ENCODE results near the gene KCNG2. TPM values are rescaled to one million over a fixed set of nuclear protein-coding genes. Genes with fewer than 3 reads are reported as not detected.

KCNG2 gene
- total RNA-seq, 2 experiments from 2014 or later = not detected

DNA sequence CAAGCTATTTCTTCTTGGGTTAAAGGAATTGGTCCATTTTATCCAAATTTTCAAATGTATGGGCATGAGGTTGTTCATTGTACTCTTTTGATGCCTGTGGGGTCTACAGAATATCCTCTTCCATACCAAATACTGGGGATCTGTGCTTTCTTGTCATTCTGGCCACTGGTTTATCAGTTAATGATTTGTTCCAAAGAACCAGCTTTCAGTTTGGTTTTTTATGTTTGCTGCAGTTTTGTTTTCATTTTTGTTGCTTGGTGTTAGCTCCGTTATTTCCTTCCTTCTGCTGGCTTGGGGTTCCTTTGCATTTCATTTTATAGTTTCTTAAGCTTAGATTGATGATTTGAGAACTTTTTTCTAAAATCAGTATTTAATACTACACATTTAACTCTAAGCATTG is 108.3 kb downstream of the KCNG2 start:
- Mint-ChIP-seq H3K27ac (no peak overlapping the region), H3K36me3 (ENCODE audit: low read depth) (peaks cover 32% of the 10 kb centered on the region), H3K4me3 (no peak overlapping the region), H3K27me3 (no peaks in the 10 kb centered on the region), H3K4me1 (ENCODE audit: low read depth) (no peaks in the 10 kb centered on the region), H3K9me3 (no peaks in the 10 kb centered on the region)
- DNase-seq = no peak
- ChIA-PET CTCF (no interaction called here), POLR2A (no interaction called here)
- Histone ChIP-seq H3K4me1 (ENCODE audit: insufficient read depth, low read length) (no peaks in the 10 kb centered on the region), H3K27me3 (ENCODE audit: control insufficient read depth in 1 of 2, insufficient read depth in 2 of 2, low read length in 2 of 2) (no peaks in the 10 kb centered on the region), H3K9me3 (ENCODE audit: control insufficient read depth in 1 of 2, insufficient read depth in 1 of 2, low read length in 2 of 2) (peaks cover 0 to 35% of the 10 kb centered on the region in 2 experiments), H3K36me3 (ENCODE audit: insufficient read depth, low read length) (peaks cover 13% of the 10 kb centered on the region), H3K4me3 (ENCODE audit: low read length) (no peak overlapping the region), H3K27ac (ENCODE audit: low read depth in 1 of 2, low read length in 2 of 2) (no peak overlapping the region)
- no peak for ATAC-seq (ENCODE audit: poor library complexity)
- intact Hi-C loops (cut with DNase I, micrococcal nuclease) = loop anchor here in 1 of 2 experiments (1.0 kb wide), 1 partner anchor 26 kb away; no protein-coding TSS in a partner anchor
- TF ChIP-seq, protein P1, sequence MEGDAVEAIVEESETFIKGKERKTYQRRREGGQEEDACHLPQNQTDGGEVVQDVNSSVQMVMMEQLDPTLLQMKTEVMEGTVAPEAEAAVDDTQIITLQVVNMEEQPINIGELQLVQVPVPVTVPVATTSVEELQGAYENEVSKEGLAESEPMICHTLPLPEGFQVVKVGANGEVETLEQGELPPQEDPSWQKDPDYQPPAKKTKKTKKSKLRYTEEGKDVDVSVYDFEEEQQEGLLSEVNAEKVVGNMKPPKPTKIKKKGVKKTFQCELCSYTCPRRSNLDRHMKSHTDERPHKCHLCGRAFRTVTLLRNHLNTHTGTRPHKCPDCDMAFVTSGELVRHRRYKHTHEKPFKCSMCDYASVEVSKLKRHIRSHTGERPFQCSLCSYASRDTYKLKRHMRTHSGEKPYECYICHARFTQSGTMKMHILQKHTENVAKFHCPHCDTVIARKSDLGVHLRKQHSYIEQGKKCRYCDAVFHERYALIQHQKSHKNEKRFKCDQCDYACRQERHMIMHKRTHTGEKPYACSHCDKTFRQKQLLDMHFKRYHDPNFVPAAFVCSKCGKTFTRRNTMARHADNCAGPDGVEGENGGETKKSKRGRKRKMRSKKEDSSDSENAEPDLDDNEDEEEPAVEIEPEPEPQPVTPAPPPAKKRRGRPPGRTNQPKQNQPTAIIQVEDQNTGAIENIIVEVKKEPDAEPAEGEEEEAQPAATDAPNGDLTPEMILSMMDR (IDR thresholded peaks at IDR 0.05) = no peak

DNA sequence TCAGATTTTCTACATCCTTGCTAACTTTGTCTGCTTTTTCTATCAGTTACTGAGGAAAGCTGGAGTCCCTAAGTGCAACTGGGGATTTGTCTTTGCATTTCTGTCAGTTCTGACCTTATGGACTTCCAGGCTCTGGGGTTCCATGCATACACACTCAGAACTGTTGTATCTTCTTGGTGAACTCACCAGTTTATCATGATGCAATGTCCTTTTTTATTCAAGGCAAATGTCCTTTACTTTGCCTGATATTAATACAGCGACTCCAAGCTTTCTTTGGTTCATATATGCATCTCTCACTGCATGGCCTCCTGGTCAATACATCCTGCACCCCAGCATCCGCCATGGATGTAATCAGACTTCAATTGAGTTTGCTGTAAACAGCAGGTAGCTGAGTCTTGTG is 109.0 kb downstream of the KCNG2 start:
- POLR2A ChIA-PET = no interaction called here
- DNase-seq = no peak
- H3K9me3 Mint-ChIP-seq = no peaks in the 10 kb centered on the region
- intact Hi-C loops (cut with DNase I, micrococcal nuclease) = loop anchor here in 1 of 2 experiments (1.0 kb wide), 1 partner anchor 26 kb away; no protein-coding TSS in a partner anchor
- no peaks in the 10 kb centered on the region for H3K4me1 Mint-ChIP-seq (ENCODE audit: low read depth)
- Histone ChIP-seq H3K4me1 (ENCODE audit: insufficient read depth, low read length) (no peaks in the 10 kb centered on the region), H3K27ac (ENCODE audit: low read depth in 1 of 2, low read length in 2 of 2) (no peak overlapping the region), H3K9me3 (ENCODE audit: control insufficient read depth in 1 of 2, insufficient read depth in 1 of 2, low read length in 2 of 2) (peaks cover 0 to 28% of the 10 kb centered on the region in 2 experiments), H3K27me3 (ENCODE audit: control insufficient read depth in 1 of 2, insufficient read depth in 2 of 2, low read length in 2 of 2) (no peaks in the 10 kb centered on the region), H3K4me3 (ENCODE audit: low read length) (no peak overlapping the region), H3K36me3 (ENCODE audit: insufficient read depth, low read length) (peaks cover 13% of the 10 kb centered on the region)
- H3K4me3 Mint-ChIP-seq = no peak overlapping the region
- H3K36me3 Mint-ChIP-seq (ENCODE audit: low read depth) = peaks cover 30% of the 10 kb centered on the region
- CTCF ChIA-PET = no interaction called here
- no peaks in the 10 kb centered on the region for H3K27me3 Mint-ChIP-seq
- no peak overlapping the region for H3K27ac Mint-ChIP-seq
- TF ChIP-seq, protein P1 (IDR thresholded peaks at IDR 0.05) = no peak
- ATAC-seq (ENCODE audit: poor library complexity) = no peak

DNA sequence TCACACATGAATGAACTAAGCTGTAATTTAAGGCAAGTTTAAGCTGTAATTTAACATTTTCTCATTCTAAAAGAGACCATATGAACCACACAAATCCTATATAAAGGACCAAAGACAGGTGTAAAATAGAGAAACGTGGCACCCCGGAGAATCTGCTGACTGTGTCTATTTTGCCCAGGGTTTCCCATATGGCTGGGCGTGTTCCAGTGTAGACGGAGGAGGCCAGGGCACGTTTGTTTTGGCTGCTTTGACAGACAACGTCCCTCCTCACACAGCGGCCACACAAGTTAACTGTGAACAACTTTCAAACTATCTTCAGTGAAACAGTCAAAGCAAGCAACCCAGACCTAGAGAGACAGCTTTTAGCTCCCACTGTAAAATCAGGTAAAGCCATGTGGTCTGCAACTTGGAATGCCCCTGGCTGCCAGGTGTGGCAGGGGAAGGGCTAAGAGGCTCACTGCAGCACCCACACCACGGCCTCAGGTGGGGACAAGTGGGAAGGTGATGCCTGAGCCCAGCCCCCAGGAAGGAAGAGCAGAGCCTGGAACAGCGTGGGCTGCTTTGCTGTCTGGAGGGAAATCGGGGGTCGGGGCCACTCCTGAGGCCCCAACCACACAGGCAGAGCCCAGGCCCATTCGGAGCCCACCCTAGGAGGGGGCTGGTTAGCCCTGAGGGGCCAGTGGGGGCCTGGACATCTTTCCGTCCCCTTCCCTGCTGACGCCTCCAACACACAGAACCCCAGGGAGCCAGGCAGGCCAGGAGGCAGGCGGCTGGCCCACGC is 113.0 kb downstream of the KCNG2 start:
- POLR2A ChIA-PET = no interaction called here
- DNase-seq (no peak), ATAC-seq (ENCODE audit: poor library complexity) (no peak)
- no peak overlapping the region for H3K27ac Mint-ChIP-seq
- no peaks in the 10 kb centered on the region for H3K9me3 ChIP-seq (ENCODE audit: control insufficient read depth in 1 of 2, insufficient read depth in 1 of 2, low read length in 2 of 2)
- peaks cover 23% of the 10 kb centered on the region for H3K4me1 ChIP-seq (ENCODE audit: insufficient read depth, low read length)
- no peak overlapping the region for H3K4me3 Mint-ChIP-seq
- peaks cover 25% of the 10 kb centered on the region for H3K4me1 Mint-ChIP-seq (ENCODE audit: low read depth)
- H3K27me3 ChIP-seq (ENCODE audit: control insufficient read depth in 1 of 2, insufficient read depth in 2 of 2, low read length in 2 of 2) = no peaks in the 10 kb centered on the region
- no peak overlapping the region for H3K27ac ChIP-seq (ENCODE audit: low read depth in 1 of 2, low read length in 2 of 2)
- no peak overlapping the region for H3K4me3 ChIP-seq (ENCODE audit: low read length)
- intact Hi-C loops (cut with DNase I, micrococcal nuclease) = loop anchor here in 1 of 2 experiments (10.0 kb wide), 1 partner anchor 54 kb away; the partner anchor contains the start of gene HSBP1L1
- CTCF ChIA-PET = no interaction called here
- H3K36me3 Mint-ChIP-seq (ENCODE audit: low read depth) = peaks cover 41% of the 10 kb centered on the region
- H3K27me3 Mint-ChIP-seq = peaks cover 4% of the 10 kb centered on the region
- TF ChIP-seq, protein P1 (IDR thresholded peaks at IDR 0.05) = no peak
- no peaks in the 10 kb centered on the region for H3K9me3 Mint-ChIP-seq
- H3K36me3 ChIP-seq (ENCODE audit: insufficient read depth, low read length) = peaks cover 5% of the 10 kb centered on the region

Measured in CD4-positive, alpha-beta T cell (primary cell).